ENCODE results near the gene ALDH3B2.
A peak's percentile ranks its signal among the peaks of the same experiment; 100 is the strongest.
"Not testable (repeated sequence)": the region's sequence is repeated elsewhere in the genome, so short reads cannot be mapped to it uniquely, and the experiment has no call there.

ALDH3B2 gene, protein sequence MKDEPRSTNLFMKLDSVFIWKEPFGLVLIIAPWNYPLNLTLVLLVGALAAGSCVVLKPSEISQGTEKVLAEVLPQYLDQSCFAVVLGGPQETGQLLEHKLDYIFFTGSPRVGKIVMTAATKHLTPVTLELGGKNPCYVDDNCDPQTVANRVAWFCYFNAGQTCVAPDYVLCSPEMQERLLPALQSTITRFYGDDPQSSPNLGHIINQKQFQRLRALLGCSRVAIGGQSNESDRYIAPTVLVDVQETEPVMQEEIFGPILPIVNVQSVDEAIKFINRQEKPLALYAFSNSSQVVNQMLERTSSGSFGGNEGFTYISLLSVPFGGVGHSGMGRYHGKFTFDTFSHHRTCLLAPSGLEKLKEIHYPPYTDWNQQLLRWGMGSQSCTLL

DNA sequence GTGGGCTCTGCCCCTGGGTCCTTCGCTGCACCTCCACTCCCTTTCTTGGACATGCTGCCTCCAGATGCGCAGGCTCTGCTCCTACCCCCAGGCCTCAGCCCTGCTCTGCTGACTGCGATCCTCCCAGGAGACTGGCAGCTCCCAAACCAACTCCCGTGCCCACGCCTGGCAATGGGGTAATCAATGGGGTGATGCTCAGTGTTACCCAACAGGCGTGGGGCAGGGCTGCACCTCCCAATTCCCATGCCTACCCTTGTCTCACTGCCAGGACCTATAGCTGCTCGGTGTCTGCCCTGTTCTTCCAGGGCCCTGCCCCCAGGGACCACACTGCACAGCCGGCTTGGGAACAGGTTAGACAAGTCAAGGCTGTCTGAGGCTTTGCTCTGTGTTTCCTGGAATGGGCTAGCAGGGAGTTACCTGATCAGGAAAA, at the start of gene ALDH3B2:
ALDH3B2 (minus strand) TSS at position 182 of the 430 bp plus-strand sequence. CDS start 7,688 bp downstream, outside the sequence.
- DNase-seq (ENCODE audit: low spot score) (no peak), FAIRE-seq (no peak)

DNA sequence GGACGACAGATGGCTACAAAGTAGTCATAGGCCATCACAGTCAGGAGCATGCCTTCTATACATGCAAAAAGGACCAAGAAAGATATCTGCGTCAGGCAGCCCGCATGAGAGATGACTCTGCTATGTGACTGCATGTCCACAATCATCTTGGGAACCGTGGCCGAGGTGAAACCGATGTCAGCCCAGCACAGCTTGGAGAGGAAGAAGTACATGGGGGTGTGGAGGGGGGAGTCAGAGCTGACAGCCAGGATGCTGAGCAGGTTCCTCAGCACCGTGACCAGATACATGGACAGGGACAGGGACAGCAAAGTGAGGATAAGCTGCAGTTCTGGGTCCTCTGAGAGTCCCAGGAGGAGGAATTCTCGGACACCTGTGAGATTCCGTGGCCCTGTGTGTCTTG, 48.6 kb upstream of the ALDH3B2 start:
- not testable (repeated sequence) for FAIRE-seq; DNase-seq (ENCODE audit: low spot score)

DNA sequence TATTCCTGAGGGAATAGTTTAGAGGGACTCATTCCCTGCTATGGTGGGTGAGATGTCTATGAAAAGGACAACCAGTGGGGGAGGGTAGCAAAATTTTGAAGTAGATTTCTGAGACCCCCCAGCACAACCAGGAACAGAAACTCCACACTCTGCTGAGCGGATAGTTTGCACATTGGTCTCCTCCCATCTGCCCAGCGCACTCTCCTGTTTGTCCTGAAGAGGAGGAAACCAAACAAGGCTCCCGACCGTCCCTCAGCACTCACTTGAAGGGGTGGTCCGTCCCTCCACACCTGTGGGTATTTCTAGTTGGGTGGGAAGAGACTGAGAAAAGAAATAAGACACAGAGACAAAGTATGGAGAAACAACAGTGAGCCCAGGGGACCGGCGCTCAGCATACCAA, 41.8 kb upstream of the ALDH3B2 start:
- not testable (repeated sequence) for FAIRE-seq; DNase-seq (ENCODE audit: low spot score)

DNA sequence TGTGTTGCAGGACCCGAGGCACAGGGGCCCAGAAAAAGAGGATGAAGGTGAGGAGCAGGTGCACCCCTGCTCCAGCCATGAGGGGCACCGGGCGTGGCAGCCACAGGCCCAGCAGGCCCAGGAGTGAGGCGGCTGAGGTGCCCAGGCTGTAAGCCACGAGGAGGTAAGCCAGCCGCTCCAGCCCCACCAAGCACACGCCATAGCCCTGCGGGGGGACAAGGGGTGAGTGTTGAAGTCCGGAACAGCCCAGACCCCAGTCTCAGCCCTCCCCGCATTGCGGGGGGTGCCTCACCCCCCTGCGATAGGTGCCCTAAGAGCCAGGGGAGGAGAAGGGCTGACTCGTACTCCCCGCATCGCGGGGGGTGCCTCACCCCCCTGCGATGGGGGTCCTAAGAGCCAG, 41.4 kb upstream of the ALDH3B2 start:
- FAIRE-seq; DNase-seq (ENCODE audit: low spot score): not testable (repeated sequence)

DNA sequence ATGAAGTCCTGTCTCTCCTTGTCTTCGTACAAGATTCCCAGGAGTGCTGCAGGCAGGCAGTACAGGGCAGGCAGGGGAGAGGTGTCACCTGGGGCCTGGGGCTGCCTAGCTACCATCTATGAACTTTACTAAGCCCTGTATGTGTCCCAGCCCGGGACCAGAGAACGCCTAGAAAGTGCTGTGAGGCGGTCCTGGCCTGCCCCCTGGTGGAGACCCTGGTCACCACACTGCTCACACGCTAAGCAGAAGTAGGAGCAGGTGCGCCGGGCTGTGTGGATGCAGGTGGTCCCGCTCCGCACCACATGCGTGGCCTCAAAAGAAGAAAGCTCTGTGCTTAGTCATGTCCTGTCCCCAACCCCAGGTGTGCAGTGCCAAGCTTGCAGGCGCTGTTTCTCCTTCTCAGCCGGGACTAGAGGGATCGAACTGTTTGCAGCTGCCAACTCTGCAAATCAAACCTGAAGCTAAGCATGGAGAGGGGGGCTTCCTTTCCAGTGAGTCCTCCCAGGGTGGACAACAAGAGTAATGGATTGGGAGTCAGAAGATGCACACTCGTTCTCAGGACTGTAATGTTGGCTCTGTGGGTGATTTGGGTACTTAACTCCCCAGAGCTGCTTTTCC, 39.6 kb upstream of the ALDH3B2 start:
- not testable (repeated sequence) for DNase-seq (ENCODE audit: low spot score); FAIRE-seq

DNA sequence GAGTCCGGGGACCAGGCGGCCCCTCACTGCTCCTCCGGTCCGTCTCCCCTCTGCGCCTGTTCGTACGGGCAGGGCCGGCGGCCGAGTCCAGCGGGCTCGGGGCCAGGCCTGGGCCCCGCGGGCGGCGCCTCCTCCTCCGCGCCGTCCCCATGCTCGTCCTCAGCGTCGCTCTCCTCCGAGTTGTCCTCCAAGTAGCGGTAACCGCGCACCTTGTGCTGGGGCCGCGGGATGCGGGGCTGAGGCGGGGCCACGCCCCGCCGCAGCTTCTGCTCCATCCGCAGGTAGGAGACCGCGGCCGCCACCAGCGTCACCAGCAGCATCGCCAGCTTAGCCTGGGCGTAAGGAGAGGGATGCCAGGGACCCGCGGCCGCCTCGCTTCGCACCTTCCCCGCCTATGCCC, 37.3 kb upstream of the ALDH3B2 start:
- not testable (repeated sequence) for FAIRE-seq; DNase-seq (ENCODE audit: low spot score)

DNA sequence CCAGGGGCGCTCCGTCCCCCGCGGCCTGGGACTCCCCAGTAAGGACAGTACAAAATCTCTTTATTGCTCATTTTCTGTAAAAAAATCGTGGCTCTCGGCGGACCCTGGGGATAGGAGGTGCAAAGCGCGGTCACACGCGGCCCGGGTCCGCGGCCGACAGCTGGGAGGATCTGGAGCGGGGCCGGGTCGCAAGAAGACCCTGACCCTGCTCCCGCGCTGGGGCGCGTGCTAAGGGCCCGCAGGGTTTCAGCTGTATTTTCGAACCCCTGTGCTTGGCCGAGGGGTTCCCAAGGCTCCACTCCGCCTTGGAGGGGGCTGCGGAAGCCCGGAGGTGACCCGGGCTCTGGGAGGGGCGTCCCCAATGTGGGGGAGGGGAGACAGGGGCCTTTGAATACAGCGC, 36.8 kb upstream of the ALDH3B2 start:
- not testable (repeated sequence) for DNase-seq (ENCODE audit: low spot score); FAIRE-seq

DNA sequence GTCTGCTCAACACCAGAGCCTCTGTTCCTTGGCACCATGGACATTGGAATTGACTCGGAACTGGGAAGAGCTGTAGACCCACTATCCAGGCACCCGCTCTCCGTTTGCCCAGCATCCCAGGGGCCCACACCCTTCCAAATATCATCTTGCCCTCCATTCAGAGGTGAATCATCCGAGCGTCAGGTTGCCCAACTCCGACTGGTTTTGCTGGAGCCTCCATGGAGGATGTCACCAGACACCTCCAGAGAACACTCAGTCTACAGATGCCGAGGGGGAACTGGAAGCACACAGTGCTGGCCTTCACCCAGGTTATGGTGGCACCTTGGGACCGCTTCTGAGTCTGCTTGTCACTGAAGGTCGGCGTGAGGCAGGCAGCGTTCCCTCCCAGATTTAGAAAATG, 35.4 kb upstream of the ALDH3B2 start:
- FAIRE-seq; DNase-seq (ENCODE audit: low spot score): not testable (repeated sequence)

DNA sequence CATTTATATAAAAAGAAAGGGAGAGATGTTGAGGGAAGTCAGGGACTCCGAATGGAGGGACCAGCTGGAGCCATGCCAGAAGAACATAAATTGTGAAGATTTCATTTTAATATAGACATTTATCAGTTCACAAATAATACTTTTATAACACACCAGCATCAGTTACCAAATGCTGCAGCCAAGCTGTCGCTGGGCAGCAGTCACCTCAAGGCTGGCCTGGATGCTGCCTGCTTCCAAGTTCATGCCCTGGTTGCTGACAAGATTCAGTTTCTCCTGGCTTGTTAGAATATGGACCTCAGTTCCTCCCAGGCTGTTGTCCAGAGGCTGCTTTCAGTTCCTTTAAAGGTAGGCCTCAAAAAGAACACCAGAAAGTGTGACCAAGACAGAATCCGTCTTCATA, 30.8 kb upstream of the ALDH3B2 start:
- FAIRE-seq = no peak

DNA sequence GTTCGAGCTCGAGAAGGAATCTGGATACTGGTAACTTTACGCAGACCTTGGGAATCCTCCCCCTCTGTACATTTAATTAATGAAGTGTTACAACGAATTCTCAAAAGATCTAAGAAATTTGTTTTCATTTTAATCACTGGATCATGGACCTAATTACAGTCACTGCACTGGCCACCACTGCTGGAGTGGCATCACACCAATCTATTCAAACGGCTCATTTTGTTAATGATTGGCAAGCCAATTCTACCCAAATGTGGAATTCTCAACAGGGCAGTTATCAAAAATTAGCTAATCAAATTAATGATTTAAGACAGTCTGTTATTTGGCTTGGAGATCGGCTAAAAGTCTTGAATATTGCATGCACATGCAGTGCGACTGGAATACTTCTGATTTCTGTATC, 30.1 kb upstream of the ALDH3B2 start:
- DNase-seq (ENCODE audit: low spot score) = no peak
- no peak for FAIRE-seq

More for the DNA sequence above, 30.8 kb upstream of the ALDH3B2 start:
- DNase-seq (ENCODE audit: low spot score) = no peak

DNA sequence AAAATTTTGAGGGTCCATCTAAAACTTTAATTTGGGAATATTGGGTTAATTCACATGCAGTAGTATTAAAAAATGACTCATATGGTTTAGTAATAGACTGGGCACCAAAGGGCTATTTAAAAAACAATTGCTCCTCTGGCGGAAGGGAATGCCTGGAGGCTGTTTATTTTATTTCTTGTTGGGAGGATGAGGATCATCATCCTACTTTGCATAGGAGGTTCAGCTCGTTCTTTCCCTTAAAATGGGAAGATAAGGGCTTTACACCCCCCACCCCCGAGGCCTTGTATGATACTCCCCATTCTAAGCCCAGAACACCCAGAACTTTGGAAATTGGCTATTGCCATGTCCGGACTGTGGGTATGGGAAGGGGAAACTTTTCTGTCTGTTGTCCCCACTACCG, 29.3 kb upstream of the ALDH3B2 start:
- not testable (repeated sequence) for FAIRE-seq; DNase-seq (ENCODE audit: low spot score)

DNA sequence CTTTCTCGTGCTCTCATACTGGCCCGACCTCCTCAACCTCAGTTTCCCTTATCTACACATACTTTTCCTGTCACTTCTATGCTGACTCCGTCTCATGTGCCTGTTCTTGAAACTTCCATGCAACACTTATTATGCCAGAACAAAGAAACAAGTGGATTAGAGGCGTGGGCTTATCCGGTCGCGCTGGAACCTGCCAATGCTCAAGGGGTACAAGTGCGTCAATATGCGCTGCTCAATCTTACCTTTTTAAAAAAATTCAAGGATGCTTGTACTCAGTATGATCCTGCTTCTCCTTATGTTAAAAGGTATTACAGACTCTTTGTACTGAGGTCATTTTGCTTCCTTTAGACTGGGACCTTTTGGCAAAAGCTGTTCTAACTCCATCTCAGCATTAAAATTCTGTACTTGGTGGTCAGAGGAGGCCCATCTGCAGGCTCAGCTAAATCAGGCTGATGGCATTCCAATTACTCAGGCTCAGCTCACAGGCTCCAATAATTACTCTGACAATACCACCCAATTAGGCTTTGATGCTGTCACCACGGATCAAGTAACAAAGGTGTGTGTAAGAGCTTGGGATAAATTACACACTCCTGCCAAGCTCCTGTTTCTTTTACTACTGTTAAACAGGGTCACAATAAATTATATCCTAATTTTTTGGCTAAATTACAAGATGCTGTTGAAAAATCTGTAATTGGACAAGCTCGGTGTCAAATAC, 26.3 kb upstream of the ALDH3B2 start:
- DNase-seq (ENCODE audit: low spot score) (no peak), FAIRE-seq (no peak)

DNA sequence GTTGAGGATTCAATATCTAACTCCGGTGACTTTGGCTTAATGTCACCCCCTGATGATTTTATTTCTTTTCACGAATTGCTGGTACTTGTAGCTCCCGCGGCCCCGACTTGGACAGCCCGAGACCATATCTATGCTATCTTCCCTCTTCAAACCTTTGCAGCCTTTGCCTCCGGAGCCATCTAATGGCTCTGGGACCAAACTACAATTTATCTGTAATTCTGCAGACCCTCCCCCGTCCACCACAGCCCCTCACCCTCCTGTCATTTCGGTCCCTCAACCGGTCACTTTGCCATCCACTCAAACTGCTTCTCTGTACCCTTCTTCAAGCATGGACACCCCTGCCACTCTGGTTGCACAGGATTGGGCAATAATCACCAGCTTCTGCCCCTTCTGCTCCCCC, 25.7 kb upstream of the ALDH3B2 start:
- DNase-seq (ENCODE audit: low spot score) (no peak), FAIRE-seq (no peak)

DNA sequence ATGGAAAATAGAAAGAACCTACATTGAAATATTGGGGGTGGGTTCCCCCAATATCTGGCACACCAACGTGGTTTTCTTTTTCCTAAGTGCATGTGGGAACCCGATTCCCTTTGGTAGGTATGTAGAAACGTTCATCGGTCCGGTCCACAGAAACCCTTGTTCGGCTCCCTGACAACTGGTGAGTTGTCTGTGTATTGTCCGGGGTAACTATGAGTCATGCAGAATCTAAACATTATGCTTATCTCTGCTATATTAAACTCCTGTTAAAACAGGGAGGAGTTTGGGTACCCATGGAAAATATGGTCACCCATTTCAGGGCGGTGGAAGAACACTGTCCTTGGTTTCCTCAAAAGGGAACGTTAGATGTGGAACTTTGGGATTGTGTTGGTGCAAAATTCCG, 25.1 kb upstream of the ALDH3B2 start:
- no peak for DNase-seq (ENCODE audit: low spot score)
- FAIRE-seq = no peak

DNA sequence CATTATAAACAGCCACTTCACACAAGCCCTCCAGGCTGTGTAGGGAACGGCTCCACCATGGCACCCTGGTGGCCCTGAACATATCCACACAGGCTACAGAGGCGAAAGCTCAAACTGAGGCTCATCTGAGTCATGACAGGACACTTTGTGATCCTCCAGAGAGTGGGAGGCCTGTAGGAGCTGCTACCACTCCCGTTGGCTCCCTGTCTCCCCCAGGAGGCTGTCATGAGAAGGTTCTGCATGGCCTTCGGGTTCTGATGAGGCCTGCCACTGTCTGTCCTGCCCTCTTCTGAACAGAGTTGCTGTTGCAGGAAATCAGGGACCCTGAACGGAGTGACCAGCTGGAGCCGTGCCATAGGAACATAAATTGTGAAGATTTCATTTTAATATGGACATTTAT, 23.8 kb upstream of the ALDH3B2 start:
- peak; percentile 45 for DNase-seq (ENCODE audit: low spot score)
- no peak for FAIRE-seq

DNA sequence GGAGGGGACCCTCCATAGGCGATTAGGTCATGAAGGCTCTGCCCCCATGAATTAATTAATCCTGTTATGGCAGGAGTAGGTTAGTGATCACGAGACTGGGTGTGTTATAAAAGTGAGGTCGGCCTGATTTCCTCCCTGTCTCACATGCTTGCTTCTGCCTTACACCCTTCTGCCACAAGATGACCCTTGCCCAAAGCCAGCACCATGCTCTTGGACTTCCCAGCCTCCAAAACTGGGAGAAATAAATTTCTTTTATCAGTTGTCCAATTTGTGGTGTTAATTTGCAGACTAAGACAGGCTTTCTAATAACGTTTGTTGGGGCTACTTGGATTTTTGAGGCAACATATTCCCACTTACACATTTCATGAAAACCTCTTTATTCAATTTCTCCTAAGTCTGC, 23.4 kb upstream of the ALDH3B2 start:
- FAIRE-seq (no peak), DNase-seq (ENCODE audit: low spot score) (no peak)

DNA sequence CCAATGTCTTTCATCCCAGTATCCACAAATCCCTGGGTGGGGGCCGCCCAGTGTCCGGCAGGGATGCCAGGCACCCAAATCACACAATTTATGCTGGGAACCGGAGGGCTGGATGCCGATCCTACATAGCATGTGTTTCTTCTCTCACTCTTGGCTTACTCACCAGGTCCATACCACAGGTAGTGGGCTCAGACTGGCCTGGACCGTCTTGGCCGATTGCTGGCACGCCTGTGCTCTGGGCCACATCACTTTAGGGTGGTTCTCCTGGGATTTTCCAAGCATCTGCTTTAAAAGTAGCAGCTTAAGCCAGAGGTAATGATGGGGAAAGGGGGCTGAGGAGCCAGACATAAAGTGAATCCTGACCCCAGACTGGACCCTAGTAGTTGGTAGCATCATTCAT, 22.6 kb upstream of the ALDH3B2 start:
- DNase-seq (ENCODE audit: low spot score) = no peak
- no peak for FAIRE-seq

DNA sequence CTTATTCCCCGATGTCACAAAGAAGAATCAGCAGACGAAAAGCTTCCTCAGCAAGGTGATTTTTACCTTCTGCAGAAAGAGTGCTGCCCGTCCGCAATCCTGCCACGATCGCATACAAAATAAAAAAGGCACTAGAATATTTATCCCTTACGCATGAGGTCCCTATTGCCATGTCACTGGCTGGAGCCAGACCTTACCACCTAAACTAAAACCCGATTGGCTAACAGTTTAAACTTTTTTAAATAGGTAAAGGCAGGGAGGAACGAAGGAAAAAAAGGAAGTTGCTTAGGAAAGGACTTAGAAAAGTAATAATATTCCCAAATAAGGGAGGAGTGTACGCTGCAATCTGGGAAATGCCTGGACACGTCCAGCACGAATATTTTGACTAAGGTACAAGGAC, 21.2 kb upstream of the ALDH3B2 start:
- no peak for FAIRE-seq
- no peak for DNase-seq (ENCODE audit: low spot score)

DNA sequence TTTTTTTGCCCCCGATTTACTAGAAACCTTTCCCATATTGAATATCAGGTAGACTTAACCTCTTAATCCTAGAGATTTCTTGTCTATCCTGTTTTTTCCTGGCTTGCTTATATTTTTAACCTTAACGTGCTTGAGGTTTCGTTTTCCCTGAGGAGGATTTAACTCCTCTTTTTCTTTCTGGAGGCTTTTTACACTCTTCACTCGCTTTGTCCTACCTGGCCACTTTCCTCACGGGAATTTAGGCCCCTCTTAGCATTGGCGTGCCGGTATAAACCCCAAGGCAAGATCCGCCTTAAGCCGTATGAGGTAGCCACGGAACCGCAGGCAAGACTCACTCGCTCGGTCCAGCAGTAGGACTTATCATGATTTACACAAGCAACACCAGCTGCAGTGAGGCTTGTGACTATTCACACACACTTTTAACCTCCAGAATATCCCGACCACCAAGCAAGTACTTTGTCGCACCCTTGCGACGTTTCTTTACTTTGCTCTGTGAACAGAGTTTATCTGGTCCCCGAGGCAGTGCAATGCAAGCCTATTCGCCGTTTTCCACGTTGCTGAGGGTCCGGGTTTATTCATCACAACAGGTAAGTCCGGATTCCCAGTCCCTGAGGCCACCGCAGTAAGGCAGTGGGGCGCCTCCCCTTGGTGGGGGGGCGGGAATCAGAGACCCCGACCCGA, 20.6 kb upstream of the ALDH3B2 start:
- DNase-seq (ENCODE audit: low spot score) = no peak
- no peak for FAIRE-seq

DNA sequence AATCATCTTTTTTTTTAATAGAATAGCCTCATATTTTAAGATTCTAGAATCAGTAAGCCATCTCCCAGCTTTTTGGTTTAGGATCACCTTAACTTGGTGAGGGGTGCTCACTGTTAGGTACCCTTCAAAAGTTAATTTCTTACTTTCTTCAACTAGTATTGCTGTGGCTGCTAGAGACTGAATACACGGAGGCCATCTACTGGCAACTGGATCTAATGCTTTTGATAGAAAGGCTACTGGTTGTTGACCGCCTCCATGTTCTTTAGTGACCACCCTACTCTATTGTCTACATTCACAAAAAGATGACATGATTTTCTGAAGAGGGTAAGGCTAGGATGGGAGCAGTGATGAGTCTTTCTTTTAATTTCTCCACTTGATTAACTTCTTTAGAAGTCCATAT, 16.7 kb upstream of the ALDH3B2 start:
- FAIRE-seq (no peak), DNase-seq (ENCODE audit: low spot score) (no peak)

DNA sequence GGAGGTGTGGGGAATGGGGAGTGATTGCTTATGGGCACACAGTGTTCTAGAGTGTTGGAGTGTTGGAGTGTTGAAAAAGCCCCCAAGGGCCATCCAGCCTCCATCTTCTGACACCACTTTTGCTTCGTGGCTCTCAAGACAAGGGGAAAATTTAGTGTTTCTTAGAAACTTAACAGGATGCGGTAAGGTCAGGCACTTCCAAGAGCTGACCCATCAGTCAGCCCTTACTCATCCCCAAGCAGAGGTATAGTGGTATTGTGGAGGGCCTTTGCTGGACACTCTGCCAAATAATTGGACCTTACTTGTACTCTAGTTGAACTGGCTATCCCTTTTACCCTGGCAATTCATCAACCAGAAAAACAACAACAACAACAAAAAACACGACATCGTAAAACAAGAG, 14.8 kb upstream of the ALDH3B2 start:
- no peak for DNase-seq (ENCODE audit: low spot score)
- no peak for FAIRE-seq

DNA sequence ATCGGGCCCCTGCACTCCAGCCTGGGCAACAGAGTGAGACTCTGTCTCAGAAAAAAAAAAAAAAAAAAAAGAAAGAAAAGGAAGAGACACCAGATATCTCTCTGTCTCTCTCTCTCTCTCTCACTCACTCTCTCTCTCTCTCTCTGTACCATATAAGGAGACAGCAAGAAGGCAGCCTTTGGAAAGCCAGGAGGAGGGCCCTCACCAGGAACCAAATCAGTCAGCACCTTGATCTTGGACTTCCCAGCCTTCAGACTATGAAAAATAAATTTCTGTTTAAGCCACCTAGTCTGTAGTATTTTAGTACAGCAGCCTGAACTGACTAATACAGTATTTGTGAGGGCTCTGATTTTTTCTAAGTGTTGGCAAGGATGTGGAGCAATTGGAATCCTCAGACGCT, 13.6 kb upstream of the ALDH3B2 start:
- FAIRE-seq = no peak

More for the DNA sequence above, 13.6 kb upstream of the ALDH3B2 start:
- DNase-seq (ENCODE audit: low spot score) = no peak
